HepG2 (cell line): ENCODE results near the gene ZNF106. TPM values are rescaled to one million over a fixed set of nuclear protein-coding genes. Genes with fewer than 3 reads are reported as not detected.

Experiments used
- ATF2 ChIP-seq: sonication (generic); formaldehyde crosslinking; IDR thresholded peaks from 2 replicates; pipeline ENCODE4 v1.4.0; 2020; ENCODE audit warnings: missing genetic modification reagents
- FOXC1 ChIP-seq: sonication (generic); formaldehyde crosslinking; IDR thresholded peaks from 2 replicates; pipeline ENCODE4 v1.8.0; 2022; ENCODE audit warnings: mild to moderate bottlenecking, missing genetic modification reagents, borderline replicate concordance
- HOXA7 ChIP-seq: sonication (generic); formaldehyde crosslinking; IDR thresholded peaks from 2 replicates; pipeline ENCODE4 v1.8.1; 2022; ENCODE audit warnings: mild to moderate bottlenecking, missing genetic modification reagents, moderate library complexity
- JUN ChIP-seq: sonication (generic); formaldehyde crosslinking; IDR thresholded peaks from 2 replicates; pipeline ENCODE4 v1.4.0; 2020; ENCODE audit warnings: mild to moderate bottlenecking, missing genetic modification reagents
- MBD4 ChIP-seq: IDR thresholded peaks from 2 replicates; pipeline ENCODE4 v1.6.1; 2012; ENCODE audit warnings: low read length, inconsistent platforms, borderline replicate concordance
- MED1 ChIP-seq: sonication (generic); formaldehyde crosslinking; IDR thresholded peaks from 2 replicates; pipeline ENCODE4 v1.4.0; 2020; ENCODE audit warnings: missing genetic modification reagents
- SALL2 ChIP-seq: sonication (generic); formaldehyde crosslinking; IDR thresholded peaks from 2 replicates; pipeline ENCODE4 v1.8.1; 2023; ENCODE audit warnings: mild to moderate bottlenecking, missing genetic modification reagents, inconsistent platforms
- ZBTB40 ChIP-seq, 2 experiments: fragments of 450-650 bp in 1 of 2; sonication (generic) in 1 of 2; formaldehyde crosslinking in 1 of 2; IDR thresholded peaks; 2 replicates each; pipeline versions ENCODE4 v1.6.1 to v1.8.0; 2016 to 2022; ENCODE audit warnings: antibody characterized with exemption in 1 of 2, mild to moderate bottlenecking in 1 of 2, missing genetic modification reagents in 1 of 2
- ZNF274 ChIP-seq: sonication (generic); formaldehyde crosslinking; IDR thresholded peaks from 2 replicates; pipeline ENCODE4 v1.5.1; 2020; ENCODE audit warnings: mild to moderate bottlenecking, missing genetic modification reagents
- polyA plus RNA-seq, 8 experiments: library from polyadenylated mRNA; depleted of rRNA in 3 of 8; stranded (reverse) in 7 of 8; unstranded in 1 of 8; fragments of >200 nt; fragmentation: Illumina TruSeq in 4 of 8; extraction: Trizol in 4 of 8; gene quantifications; 2 replicates each; pipeline versions ENCODE4 v1.2.1 to v1.2.3, GENCODE V29; 2011 to 2016; ENCODE audit warnings: low read depth in 4 of 8, missing spikeins in 1 of 8, mixed read lengths in 1 of 8; ENCODE audit not compliant: insufficient read depth in 1 of 8
- total RNA-seq, 5 experiments: library from RNA; depleted of rRNA; stranded (reverse); fragments of >200 nt; fragmentation: Illumina TruSeq; extraction: Trizol; gene quantifications; 2 replicates each; pipeline ENCODE4 v1.2.3, GENCODE V29; 2016; ENCODE audit warnings: low read depth in 1 of 5

Gene ZNF106
- total and polyA plus RNA-seq, 2 of the 13 experiments (the other 11 are each of a cell fraction or from before 2014, with no cell fraction given): 12.5 to 35.1 TPM

DNA sequence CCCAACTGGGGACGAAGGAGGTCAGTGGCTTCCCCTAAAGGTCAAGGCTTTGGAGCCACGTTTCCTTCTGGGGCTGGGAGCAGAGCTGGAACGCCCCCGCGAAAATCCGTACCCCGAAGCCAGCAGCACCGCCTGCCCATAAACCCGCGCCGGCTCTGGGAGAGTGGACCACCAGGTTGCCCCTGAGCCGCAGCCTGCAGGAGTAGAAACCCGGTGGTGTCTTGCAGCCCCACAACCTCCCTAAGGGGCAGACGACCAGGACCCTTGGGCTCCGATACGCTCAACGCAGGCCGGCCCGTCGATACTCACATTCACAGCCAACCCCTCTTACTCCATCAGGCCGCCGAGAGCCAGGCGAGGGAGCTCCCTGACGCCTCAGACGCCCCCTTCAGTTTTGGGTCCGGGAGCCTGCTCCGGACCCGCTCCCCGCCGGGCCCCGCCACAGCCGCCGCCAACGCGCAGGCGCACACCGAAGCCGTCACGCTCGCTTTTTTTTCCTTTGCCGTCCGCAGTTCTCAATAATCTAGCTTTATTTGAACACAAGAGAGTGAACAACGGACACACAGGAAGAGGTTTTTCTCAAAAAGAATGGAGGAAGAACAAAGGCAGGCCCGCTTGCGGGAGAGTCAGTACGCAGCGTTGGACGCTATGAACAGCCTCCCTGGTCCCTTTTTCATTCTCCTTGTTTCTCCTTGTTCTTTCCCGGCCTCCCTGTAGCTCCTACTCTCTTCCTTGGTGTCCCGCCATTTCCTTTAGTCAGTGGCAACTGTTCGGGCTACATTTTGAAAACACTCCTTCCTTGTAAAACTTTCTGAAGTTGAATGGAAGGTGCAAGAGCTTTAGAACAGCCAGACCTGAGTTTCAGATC, at the start of gene ZNF106 (continued):
- TF ChIP-seq ATF2 (peak; percentile 78; the same call in 1 of the 2 replicates), MBD4 (no peak), MED1 (CRISPR knock-in tag) (peak; percentile 82), HOXA7 (CRISPR knock-in tag) (no peak), JUN (CRISPR knock-in tag) (no peak), ZNF274 (CRISPR knock-in tag) (peak; percentile 19; the same call in 1 of the 2 replicates), SALL2 (peak; percentile 60; the same call in 1 of the 2 replicates), FOXC1 (peak; percentile 85), ZBTB40 (IDR thresholded peaks at IDR 0.05) (peak; percentile 100), ZBTB40 (CRISPR knock-in tag; IDR thresholded peaks at IDR 0.05) (peak; percentile 100)
